Activated CD4-positive, alpha-beta T cell treated with anti-CD3 and anti-CD28 coated beads, Interleukin-2, amount 50 U/mL, for 1 hour (primary cell): ENCODE data around the gene METRN.

Source experiments
- DNase-seq: peaks from one replicate; pipeline ENCODE4 v3.0.0-alpha.2; 2020

Gene METRN

DNA sequence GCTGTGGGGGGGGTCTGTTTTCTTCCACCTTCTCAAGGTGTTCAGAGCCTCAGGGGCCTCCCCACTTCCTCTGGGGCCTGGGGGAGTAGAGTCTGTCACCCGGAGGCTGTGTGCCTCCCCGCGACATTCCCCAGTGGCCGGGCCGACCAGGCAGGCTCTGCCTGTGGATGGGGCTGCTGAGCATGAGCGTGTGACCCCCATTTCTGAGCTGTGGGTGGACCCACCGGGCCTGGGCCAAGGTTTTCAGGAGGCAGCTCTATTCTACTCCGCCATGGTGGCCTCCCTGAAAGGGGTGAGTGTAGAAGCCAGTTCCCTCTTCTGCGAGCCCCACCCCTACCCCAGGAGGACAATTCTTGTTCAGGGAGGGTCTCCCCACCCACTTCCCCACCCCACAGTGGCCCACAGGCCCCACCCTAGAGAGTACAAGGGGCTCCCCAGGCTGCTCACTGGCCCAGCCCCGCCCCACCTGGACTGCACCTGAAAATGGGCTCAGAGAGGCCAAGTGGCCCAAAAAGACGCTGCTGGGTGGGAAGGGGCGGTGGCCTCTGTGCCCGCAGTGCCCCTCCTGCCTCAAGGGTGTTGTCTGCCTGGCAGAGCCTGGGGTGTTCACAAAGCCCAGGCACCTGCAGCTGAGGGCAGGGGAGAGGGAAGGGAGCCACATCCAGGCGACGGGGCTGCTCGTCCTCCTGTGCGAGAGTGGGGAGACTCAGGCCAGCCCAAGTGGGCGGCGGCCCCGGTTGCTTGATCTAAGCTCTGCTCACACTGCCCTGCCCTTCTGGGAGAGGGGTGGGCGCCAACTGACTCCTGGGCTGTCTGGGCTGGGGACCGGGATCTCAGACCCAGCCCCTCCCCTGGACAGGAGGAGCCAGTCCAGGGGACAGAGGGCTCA is 47.0 kb downstream of the METRN start:
- no peak for DNase-seq

DNA sequence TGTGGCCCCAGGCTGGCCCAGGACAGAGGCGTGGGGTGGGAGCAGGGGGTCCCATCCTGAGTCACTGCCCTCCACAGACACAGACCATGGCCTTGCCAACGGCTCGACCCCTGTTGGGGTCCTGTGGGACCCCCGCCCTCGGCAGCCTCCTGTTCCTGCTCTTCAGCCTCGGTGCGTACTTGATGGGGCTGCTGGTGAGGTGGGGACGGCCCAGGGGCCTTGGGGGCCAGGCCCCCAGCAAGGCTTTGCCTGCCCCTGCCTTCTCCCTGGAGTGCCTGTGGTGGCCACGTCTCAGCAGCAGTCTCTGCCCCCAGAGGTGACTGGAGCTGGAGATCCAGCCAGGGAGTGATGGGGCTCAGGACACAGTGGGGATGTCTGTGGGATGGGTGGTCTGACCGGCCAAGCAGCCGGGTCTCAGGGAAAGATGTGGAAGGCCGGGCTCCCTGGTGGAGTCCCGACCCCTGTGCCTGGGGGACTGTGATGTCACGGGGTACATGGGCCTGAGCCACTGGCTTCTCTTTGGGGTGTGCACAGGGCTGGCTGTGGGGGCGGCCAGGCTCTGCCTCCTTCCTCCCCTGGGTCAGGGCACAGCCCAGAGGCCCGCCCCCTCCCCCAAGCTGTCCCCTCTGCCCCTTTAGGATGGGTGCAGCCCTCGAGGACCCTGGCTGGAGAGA is 47.8 kb downstream of the METRN start:
- DNase-seq = no peak

DNA sequence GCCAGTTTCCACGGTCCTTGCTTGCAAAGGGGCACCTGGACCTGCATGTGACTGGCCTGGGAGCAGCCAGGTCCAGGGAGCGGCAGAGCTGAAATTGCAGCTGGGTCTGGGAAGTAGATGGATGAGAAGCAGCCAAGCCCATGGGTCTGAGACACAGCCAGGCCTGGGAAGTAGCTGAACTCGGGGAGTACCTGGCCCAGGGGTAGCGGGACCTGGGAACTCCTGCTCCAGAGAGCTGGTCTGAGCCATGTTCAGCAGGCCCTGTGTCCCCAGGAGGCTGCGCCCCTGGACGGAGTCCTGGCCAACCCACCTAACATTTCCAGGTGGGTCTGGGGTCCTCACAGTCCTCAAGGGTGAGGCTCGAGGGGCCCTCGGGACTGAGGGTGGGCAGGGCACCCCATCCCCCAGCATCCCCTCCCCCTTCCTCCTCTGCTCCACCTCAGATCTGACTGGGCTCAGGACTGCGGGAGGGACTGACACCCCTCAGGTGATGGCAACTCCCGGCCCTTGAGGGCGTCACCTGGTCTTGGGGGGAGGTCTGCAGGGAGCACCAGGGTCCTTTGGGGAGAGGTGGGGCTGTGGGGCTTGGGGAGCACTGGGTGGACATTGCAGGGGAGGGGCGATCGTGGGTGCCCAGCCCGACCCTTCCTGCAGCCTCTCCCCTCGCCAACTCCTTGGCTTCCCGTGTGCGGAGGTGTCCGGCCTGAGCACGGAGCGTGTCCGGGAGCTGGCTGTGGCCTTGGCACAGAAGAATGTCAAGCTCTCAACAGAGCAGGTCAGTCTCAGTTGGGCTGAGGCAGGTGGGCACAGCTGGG is 48.7 kb downstream of the METRN start:
- no peak for DNase-seq

DNA sequence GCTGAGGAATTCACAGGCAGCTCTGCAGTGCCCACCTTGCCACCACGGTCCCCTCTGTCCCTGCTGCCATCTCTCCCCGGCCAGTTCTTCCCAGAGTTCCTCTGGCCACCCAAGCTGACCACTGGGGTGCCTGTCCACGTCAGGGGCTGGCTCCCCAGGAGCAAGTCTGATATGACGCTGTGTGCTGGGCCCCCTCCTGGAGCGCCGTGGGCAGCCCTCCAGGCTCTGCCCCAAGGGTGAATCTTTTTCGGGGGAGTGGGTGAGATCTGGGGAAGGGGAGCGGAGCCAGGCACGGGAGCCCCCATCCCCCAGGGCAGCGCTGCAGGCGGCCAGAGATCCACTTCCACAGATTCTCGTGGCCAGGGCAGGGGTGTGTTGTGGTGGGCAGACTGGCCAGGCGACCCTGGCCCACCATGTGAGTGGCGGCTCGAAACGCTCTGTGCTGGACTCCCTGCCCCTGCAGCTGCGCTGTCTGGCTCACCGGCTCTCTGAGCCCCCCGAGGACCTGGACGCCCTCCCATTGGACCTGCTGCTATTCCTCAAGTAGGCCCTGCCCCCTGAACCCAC is 49.3 kb downstream of the METRN start:
- DNase-seq = no peak

DNA sequence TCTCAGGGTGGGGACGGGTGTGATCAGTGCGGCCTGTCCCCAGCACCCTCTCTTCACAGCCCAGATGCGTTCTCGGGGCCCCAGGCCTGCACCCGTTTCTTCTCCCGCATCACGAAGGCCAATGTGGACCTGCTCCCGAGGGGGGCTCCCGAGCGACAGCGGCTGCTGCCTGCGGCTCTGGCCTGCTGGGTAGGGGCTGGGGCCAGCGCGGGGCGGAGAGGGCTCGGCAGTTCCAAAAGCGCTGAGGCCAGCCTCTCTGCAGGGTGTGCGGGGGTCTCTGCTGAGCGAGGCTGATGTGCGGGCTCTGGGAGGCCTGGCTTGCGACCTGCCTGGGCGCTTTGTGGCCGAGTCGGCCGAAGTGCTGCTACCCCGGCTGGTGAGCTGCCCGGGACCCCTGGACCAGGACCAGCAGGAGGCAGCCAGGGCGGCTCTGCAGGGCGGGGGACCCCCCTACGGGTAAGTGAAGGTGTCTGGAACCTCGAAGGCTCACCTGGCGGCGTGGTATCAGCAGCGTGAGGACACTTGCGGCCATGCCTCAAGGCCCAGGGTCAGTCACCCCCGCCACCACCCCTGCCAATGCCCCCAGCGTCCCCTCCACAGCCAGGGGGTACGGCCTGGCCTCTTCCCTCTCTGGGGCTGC is 50.0 kb downstream of the METRN start:
- no peak for DNase-seq

DNA sequence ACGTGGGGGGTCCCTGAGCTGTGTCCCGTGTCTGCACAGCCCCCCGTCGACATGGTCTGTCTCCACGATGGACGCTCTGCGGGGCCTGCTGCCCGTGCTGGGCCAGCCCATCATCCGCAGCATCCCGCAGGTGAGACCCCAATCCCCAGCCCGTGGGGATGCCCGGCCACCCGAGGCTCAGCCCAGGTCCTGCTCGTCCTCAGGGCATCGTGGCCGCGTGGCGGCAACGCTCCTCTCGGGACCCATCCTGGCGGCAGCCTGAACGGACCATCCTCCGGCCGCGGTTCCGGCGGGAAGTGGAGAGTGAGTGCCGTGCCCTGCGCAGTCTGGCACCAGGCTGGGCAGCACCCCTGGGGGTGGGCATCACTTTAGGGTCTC is 50.6 kb downstream of the METRN start:
- DNase-seq = no peak

DNA sequence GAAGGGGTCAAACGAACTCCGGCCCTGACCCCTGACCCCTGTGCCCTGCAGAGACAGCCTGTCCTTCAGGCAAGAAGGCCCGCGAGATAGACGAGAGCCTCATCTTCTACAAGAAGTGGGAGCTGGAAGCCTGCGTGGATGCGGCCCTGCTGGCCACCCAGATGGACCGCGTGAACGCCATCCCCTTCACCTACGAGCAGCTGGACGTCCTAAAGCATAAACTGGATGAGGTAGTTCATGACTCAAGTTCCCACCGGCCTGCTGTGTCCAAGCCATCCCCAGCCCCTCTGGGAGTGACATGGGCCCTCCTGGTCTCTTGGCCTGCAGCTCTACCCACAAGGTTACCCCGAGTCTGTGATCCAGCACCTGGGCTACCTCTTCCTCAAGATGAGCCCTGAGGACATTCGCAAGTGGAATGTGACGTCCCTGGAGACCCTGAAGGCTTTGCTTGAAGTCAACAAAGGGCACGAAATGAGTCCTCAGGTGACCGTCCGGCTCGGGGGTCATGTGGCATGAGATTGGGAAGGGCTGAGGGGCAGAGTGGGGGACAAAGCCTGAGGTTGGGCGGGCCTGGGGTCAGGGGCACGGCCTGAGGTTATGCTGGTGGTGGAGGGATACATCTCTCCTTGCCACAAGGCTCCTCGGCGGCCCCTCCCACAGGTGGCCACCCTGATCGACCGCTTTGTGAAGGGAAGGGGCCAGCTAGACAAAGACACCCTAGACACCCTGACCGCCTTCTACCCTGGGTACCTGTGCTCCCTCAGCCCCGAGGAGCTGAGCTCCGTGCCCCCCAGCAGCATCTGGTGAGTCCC is 51.3 kb downstream of the METRN start:
- no peak for DNase-seq

DNA sequence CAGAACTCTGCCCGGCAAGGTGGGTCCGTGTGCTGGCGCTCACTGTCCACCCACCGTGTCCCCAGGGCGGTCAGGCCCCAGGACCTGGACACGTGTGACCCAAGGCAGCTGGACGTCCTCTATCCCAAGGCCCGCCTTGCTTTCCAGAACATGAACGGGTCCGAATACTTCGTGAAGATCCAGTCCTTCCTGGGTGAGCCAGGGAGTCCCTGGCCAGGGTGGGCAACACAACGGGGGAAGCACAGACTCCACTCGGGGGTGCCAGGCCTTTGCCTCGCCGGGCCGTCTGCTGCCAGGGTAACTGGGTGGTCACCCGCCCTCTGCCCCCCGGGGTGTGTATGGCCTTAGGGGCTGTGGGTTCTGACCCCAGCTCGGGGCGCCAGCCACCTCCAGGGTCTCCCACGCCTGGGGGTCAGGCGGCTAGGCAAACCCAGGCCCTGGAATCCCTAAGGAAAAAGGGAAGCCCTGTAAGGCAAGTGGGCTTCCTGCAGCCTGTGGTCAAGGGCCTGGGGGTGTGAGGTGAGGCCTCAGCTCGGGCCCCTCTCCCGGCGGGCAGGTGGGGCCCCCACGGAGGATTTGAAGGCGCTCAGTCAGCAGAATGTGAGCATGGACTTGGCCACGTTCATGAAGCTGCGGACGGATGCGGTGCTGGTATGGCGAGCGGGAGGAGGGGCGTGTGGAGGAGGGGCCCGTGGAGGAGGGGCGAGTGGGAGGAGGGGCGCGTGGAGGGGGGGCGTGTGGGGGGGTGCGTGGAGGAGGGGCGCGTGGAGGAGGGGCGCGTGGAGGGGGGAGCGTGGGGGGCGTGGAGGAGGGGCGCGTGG is 52.1 kb downstream of the METRN start:
- no peak for DNase-seq

DNA sequence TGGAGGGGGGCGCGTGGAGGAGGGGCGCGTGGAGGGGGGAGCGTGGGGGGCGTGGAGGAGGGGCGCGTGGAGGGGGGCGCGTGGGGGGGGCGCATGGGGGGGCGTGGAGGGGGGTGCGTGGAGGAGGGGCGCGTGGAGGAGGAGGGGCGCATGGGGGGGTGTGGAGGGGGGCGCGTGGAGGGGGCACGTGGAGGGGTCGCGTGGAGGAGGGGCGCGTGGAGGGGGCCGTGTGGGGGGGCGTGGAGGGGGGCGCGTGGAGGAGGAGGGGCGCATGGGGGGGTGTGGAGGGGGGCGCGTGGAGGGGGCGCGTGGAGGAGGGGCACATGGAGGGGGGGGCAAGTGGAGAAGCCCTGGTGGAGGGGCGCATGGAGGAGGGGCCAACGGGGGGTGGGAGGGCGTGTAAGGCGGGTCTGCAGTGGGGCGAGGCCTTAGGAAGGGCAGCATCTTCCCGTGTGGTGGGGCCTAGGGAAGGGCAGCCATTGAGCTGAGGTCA is 52.9 kb downstream of the METRN start:
- no peak for DNase-seq

DNA sequence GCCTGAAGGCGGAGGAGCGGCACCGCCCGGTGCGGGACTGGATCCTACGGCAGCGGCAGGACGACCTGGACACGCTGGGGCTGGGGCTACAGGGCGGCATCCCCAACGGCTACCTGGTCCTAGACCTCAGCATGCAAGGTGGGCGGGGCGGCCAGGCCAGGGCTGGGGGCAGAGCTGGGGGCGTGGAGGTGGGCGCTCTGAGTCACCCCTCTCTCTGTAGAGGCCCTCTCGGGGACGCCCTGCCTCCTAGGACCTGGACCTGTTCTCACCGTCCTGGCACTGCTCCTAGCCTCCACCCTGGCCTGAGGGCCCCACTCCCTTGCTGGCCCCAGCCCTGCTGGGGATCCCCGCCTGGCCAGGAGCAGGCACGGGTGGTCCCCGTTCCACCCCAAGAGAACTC is 53.5 kb downstream of the METRN start:
- DNase-seq = no peak
